Loucy (cell line): ENCODE data around the gene FAM151A.

Experiments
- H2AFZ ChIP-seq: fragments of 200-600 bp; sonication (generic); 2 replicates; pipeline ENCODE4 v1.6.0; 2016; ENCODE audit warnings: antibody characterized with exemption, mild to moderate bottlenecking, low read length, moderate library complexity
- H3F3A ChIP-seq: fragments of 200-600 bp; 2 replicates; pipeline ENCODE4 v1.6.0; 2016; ENCODE audit warnings: antibody characterized with exemption, low read depth, mild to moderate bottlenecking
- H3K27me3 ChIP-seq: fragments of 200-600 bp; sonication (generic); 2 replicates; pipeline ENCODE4 v1.6.1; 2014; ENCODE audit warnings: low read length, mild to moderate bottlenecking; ENCODE audit not compliant: insufficient read depth, poor library complexity, severe bottlenecking
- H3K36me3 ChIP-seq: fragments of 200-600 bp; sonication (generic); 2 replicates; pipeline ENCODE4 v1.6.1; 2016; ENCODE audit warnings: low read length; ENCODE audit not compliant: insufficient read depth
- H3K4me1 ChIP-seq: fragments of 200-600 bp; sonication (generic); 2 replicates; pipeline ENCODE4 v1.5.1; 2014; ENCODE audit warnings: low read length, mild to moderate bottlenecking; ENCODE audit not compliant: insufficient read depth, poor library complexity, severe bottlenecking
- H3K4me2 ChIP-seq: fragments of 200-600 bp; sonication (generic); 2 replicates; pipeline ENCODE4 v1.6.0; 2014; ENCODE audit warnings: antibody characterized with exemption, low read length, low read depth, mild to moderate bottlenecking; ENCODE audit not compliant: poor library complexity, severe bottlenecking
- H3K4me3 ChIP-seq: fragments of 200-600 bp; sonication (generic); 2 replicates; pipeline ENCODE4 v1.5.1; 2014; ENCODE audit warnings: low read length, mild to moderate bottlenecking, mixed read lengths; ENCODE audit not compliant: poor library complexity, severe bottlenecking
- H3K79me2 ChIP-seq: fragments of 200-600 bp; sonication (generic); 2 replicates; pipeline ENCODE4 v1.6.1; 2014; ENCODE audit warnings: low read length; ENCODE audit not compliant: insufficient read depth
- H3K9ac ChIP-seq: fragments of 200-600 bp; sonication (generic); 2 replicates; pipeline ENCODE4 v1.6.0; 2014; ENCODE audit warnings: mild to moderate bottlenecking, low read depth, low read length, moderate library complexity; ENCODE audit not compliant: poor library complexity, severe bottlenecking
- H3K9me2 ChIP-seq: fragments of 200-600 bp; sonication (generic); replicated peaks from 2 replicates; pipeline ENCODE4 v1.6.1; 2016; ENCODE audit warnings: low read depth, low read length, mixed read lengths
- H3K9me3 ChIP-seq: fragments of 200-600 bp; sonication (generic); 2 replicates; pipeline ENCODE4 v1.6.1; 2014; ENCODE audit warnings: mild to moderate bottlenecking, antibody characterized with exemption, low read length, low read depth; ENCODE audit not compliant: insufficient read depth
- H4K20me1 ChIP-seq: fragments of 200-600 bp; sonication (generic); 2 replicates; pipeline ENCODE4 v1.6.0; 2014; ENCODE audit warnings: antibody characterized with exemption, low read length, mild to moderate bottlenecking; ENCODE audit not compliant: insufficient read depth, poor library complexity, severe bottlenecking
- EZH2phosphoT487 ChIP-seq: fragments of 200-600 bp; IDR thresholded peaks from 2 replicates; pipeline ENCODE4 v1.6.1; 2018; ENCODE audit warnings: antibody characterized with exemption, mild to moderate bottlenecking, moderate library complexity, borderline replicate concordance
- TF ChIP-seq, protein P1 (sequence below): fragments of 200-600 bp; sonication (generic); conservative IDR thresholded peaks from 2 replicates; pipeline ENCODE4 v1.5.1; 2014; ENCODE audit warnings: mild to moderate bottlenecking, antibody characterized with exemption, low read length

Gene FAM151A

DNA sequence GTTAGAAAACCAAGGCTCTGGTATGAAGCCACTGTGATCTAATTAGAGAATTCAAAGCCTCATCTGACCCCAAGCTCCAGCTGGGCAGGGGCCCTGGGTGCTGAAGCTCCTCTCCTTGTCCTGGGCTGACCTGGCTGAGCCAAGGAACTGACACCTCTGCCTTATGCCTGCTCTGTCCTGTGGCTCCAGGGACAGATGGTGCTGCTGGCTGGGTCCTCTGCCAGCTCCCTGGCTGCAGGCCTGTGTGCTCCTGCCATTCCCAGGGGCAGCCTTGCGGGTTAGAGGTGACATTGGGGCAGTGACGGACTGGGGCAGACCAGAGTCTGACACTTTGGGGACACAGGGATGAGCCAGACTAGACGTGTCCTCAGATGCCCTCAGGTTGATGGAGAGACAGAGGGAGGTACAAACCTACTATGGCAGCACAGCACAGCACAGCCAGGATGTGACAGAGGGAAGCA, 63.5 kb downstream of the FAM151A start:
- no peak overlapping the region for H2AFZ ChIP-seq
- no peaks in the 10 kb centered on the region for H3K27me3 ChIP-seq
- no peak for TF ChIP-seq EZH2phosphoT487
- TF ChIP-seq, protein P1, sequence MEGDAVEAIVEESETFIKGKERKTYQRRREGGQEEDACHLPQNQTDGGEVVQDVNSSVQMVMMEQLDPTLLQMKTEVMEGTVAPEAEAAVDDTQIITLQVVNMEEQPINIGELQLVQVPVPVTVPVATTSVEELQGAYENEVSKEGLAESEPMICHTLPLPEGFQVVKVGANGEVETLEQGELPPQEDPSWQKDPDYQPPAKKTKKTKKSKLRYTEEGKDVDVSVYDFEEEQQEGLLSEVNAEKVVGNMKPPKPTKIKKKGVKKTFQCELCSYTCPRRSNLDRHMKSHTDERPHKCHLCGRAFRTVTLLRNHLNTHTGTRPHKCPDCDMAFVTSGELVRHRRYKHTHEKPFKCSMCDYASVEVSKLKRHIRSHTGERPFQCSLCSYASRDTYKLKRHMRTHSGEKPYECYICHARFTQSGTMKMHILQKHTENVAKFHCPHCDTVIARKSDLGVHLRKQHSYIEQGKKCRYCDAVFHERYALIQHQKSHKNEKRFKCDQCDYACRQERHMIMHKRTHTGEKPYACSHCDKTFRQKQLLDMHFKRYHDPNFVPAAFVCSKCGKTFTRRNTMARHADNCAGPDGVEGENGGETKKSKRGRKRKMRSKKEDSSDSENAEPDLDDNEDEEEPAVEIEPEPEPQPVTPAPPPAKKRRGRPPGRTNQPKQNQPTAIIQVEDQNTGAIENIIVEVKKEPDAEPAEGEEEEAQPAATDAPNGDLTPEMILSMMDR: no peak
- no peak overlapping the region for H3K4me2 ChIP-seq
- H3K9ac ChIP-seq: no peak overlapping the region
- no peaks in the 10 kb centered on the region for H3K79me2 ChIP-seq
- H3K9me3 ChIP-seq: 0 out of 2 replicates have a peak, but pooled peaks cover 5% of the 10 kb centered on the region
- peaks cover 13% of the 10 kb centered on the region for H3K4me1 ChIP-seq
- no peaks in the 10 kb centered on the region for H4K20me1 ChIP-seq
- no peak overlapping the region for H3K4me3 ChIP-seq
- H3K9me2 ChIP-seq: no peaks in the 10 kb centered on the region
- H3K36me3 ChIP-seq: no peaks in the 10 kb centered on the region
- no peaks in the 10 kb centered on the region for H3F3A ChIP-seq
